H1 (cell line): ENCODE data around the gene RHOBTB3. TPM values are rescaled to one million over a fixed set of nuclear protein-coding genes. Genes with fewer than 3 reads are reported as not detected.
A peak's percentile ranks its signal among the peaks of the same experiment; 100 is the strongest.

ENCODE experiments used
- CTCF ChIA-PET: fragments of 300-600 bp; sonication (Branson Sonifier 250); formaldehyde crosslinking; loops from one replicate; lab custom pipeline; 2021; ENCODE audit not compliant: partially characterized antibody; lab: Charles Lee
- POLR2A ChIA-PET: fragments of 300-600 bp; sonication (Branson Sonifier 250); formaldehyde crosslinking; loops from one replicate; lab custom pipeline; 2021; ENCODE audit warnings: inconsistent platforms; ENCODE audit not compliant: partially characterized antibody; lab: Charles Lee
- DNase-seq, 2 experiments: peaks; one replicate each; pipeline versions ENCODE4 v3.0.0 to v3.0.0-alpha.2; 2010 to 2022; ENCODE audit warnings: low spot score in 2 of 2, low read depth in 1 of 2, mixed read lengths in 1 of 2
- FAIRE-seq: peaks from 2 replicates; lab custom pipeline; 2011; peaks lifted over from hg19 to GRCh38; lab: Jason Lieb, UNC
- H2AFZ ChIP-seq: 2 replicates; pipeline ENCODE4 v1.8.1; 2012; ENCODE audit warnings: low read length, inconsistent platforms
- H2AK5ac ChIP-seq: 2 replicates; pipeline ENCODE4 v1.6.1; 2013; ENCODE audit warnings: low read depth, low read length
- H2BK120ac ChIP-seq: replicated peaks from 2 replicates; pipeline ENCODE3; 2013; ENCODE audit warnings: low read depth, low read length, inconsistent platforms
- H2BK12ac ChIP-seq: 2 replicates; pipeline ENCODE4 v1.6.1; 2013; ENCODE audit warnings: low read depth, low read length
- H2BK15ac ChIP-seq: 2 replicates; pipeline ENCODE4 v1.6.1; 2013; ENCODE audit warnings: low read length
- H2BK20ac ChIP-seq: 2 replicates; pipeline ENCODE4 v1.6.1; 2013; ENCODE audit warnings: low read length
- H2BK5ac ChIP-seq: 2 replicates; pipeline ENCODE4 v1.6.1; 2013; ENCODE audit warnings: low read depth, low read length
- H3K14ac ChIP-seq: 2 replicates; pipeline ENCODE4 v1.6.1; 2013; ENCODE audit warnings: inconsistent platforms; ENCODE audit not compliant: insufficient read length
- H3K18ac ChIP-seq: 2 replicates; pipeline ENCODE4 v1.6.1; 2013; ENCODE audit warnings: low read length; ENCODE audit errors: extremely low read depth
- H3K23ac ChIP-seq: 2 replicates; pipeline ENCODE4 v1.6.1; 2013; ENCODE audit warnings: inconsistent platforms; ENCODE audit not compliant: insufficient read length
- H3K23me2 ChIP-seq: 2 replicates; pipeline ENCODE4 v1.6.1; 2013; ENCODE audit warnings: low read depth, low read length
- H3K27ac ChIP-seq: 2 replicates; pipeline ENCODE4 v1.6.1; 2011; ENCODE audit warnings: low read depth, low read length, inconsistent platforms
- H3K27me3 ChIP-seq, 4 experiments: replicated peaks in 1 of 4; 1 replicate in 1 of 4; 2 replicates in 3 of 4; pipeline versions ENCODE4 v1.6.1 to v1.8.1; 2011 to 2013; ENCODE audit warnings: low read length in 3 of 4, mild to moderate bottlenecking in 3 of 4, inconsistent platforms in 2 of 4, mixed read lengths in 2 of 4, moderate library complexity in 1 of 4; ENCODE audit not compliant: control insufficient read depth in 3 of 4, insufficient read depth in 3 of 4; ENCODE audit errors: extremely low read depth in 1 of 4
- H3K36me3 ChIP-seq, 4 experiments: 2 replicates each; pipeline versions ENCODE4 v1.6.1 to v1.8.1; 2011 to 2013; ENCODE audit warnings: mild to moderate bottlenecking in 4 of 4, low read length in 3 of 4, moderate library complexity in 2 of 4, control low read depth in 1 of 4, inconsistent platforms in 1 of 4; ENCODE audit not compliant: insufficient read depth in 4 of 4, control insufficient read depth in 2 of 4
- H3K4ac ChIP-seq: replicated peaks from 2 replicates; pipeline ENCODE3; 2013; ENCODE audit warnings: low read length, low read depth, mixed read lengths, inconsistent platforms; ENCODE audit not compliant: insufficient read length
- H3K4me1 ChIP-seq, 4 experiments: replicated peaks in 1 of 4; 1 replicate in 1 of 4; 2 replicates in 3 of 4; pipeline versions ENCODE4 v1.6.1 to v1.8.1; 2011 to 2013; ENCODE audit warnings: low read length in 3 of 4, inconsistent platforms in 2 of 4, mixed read lengths in 1 of 4; ENCODE audit not compliant: insufficient read depth in 4 of 4, control insufficient read depth in 3 of 4
- H3K4me2 ChIP-seq, 2 experiments: 2 replicates each; pipeline versions ENCODE4 v1.6.1 to v1.8.1; 2011 to 2013; ENCODE audit warnings: low read depth in 2 of 2, low read length in 2 of 2, control low read depth in 1 of 2, inconsistent platforms in 1 of 2, mild to moderate bottlenecking in 1 of 2; ENCODE audit not compliant: insufficient read depth in 1 of 2
- H3K4me3 ChIP-seq, 4 experiments: fragments of 200-600, 300-600 bp in 1 of 4; sonication (generic), shearing (Covaris generic), sonication (Bioruptor Twin) in 1 of 4; 2 replicates each; pipeline versions ENCODE4 v1.5.1 to v1.8.1; 2011 to 2016; ENCODE audit warnings: low read length in 4 of 4, low read depth in 3 of 4, control low read depth in 2 of 4, inconsistent platforms in 2 of 4, mild to moderate bottlenecking in 2 of 4, mixed read lengths in 1 of 4, moderate library complexity in 1 of 4; ENCODE audit not compliant: insufficient read depth in 2 of 4; ENCODE audit errors: extremely low read depth in 1 of 4
- H3K56ac ChIP-seq: replicated peaks from 2 replicates; pipeline ENCODE3; 2013; ENCODE audit warnings: low read depth, mild to moderate bottlenecking, mixed read lengths, low read length, inconsistent platforms; ENCODE audit not compliant: insufficient read length
- H3K79me1 ChIP-seq: 2 replicates; pipeline ENCODE4 v1.6.1; 2013; ENCODE audit warnings: low read depth, low read length, control low read depth
- H3K79me2 ChIP-seq, 2 experiments: 2 replicates each; pipeline versions ENCODE4 v1.6.1 to v1.8.1; 2012 to 2013; ENCODE audit warnings: low read length in 2 of 2, mild to moderate bottlenecking in 2 of 2, inconsistent platforms in 1 of 2; ENCODE audit not compliant: insufficient read depth in 2 of 2, control insufficient read depth in 1 of 2
- H3K9ac ChIP-seq, 4 experiments: replicated peaks in 1 of 4; 1 replicate in 1 of 4; 2 replicates in 3 of 4; pipeline versions ENCODE4 v1.6.1 to v1.8.1; 2011 to 2013; ENCODE audit warnings: low read depth in 3 of 4, low read length in 3 of 4, control low read depth in 2 of 4, mild to moderate bottlenecking in 2 of 4, moderate library complexity in 2 of 4, inconsistent platforms in 1 of 4; ENCODE audit errors: extremely low read depth in 1 of 4
- H3K9me3 ChIP-seq, 2 experiments: 2 replicates each; pipeline versions ENCODE4 v1.6.1 to v1.8.1; 2012 to 2013; ENCODE audit warnings: mild to moderate bottlenecking in 2 of 2, moderate library complexity in 2 of 2, control low read depth in 1 of 2, inconsistent platforms in 1 of 2, low read depth in 1 of 2, low read length in 1 of 2, mixed read lengths in 1 of 2; ENCODE audit not compliant: insufficient read depth in 2 of 2
- H4K20me1 ChIP-seq, 2 experiments: replicated peaks in 1 of 2; 2 replicates each; pipeline versions ENCODE3 to v1.8.1; 2011 to 2013; ENCODE audit warnings: inconsistent platforms in 2 of 2, low read length in 2 of 2, mild to moderate bottlenecking in 1 of 2; ENCODE audit not compliant: insufficient read depth in 2 of 2, control insufficient read depth in 1 of 2
- H4K5ac ChIP-seq: 2 replicates; pipeline ENCODE4 v1.6.1; 2013; ENCODE audit warnings: low read length, low read depth, mixed read lengths, inconsistent platforms; ENCODE audit not compliant: insufficient read length
- H4K8ac ChIP-seq: 2 replicates; pipeline ENCODE4 v1.8.0; 2013; ENCODE audit warnings: mild to moderate bottlenecking, moderate library complexity, low read length, inconsistent platforms; ENCODE audit not compliant: insufficient read depth; ENCODE audit errors: extremely low read depth
- H4K91ac ChIP-seq: replicated peaks from 2 replicates; pipeline ENCODE3; 2013; ENCODE audit warnings: low read length, mixed read lengths, inconsistent platforms; ENCODE audit not compliant: insufficient read length
- ASH2L ChIP-seq: fragments of 200-600, 300-600 bp; sonication (generic); IDR thresholded peaks from one replicate; pipeline ENCODE4 v1.7.1; 2017; ENCODE audit warnings: low read length
- BACH1 ChIP-seq: IDR thresholded peaks from 2 replicates; pipeline ENCODE4 v1.6.1; 2012; ENCODE audit warnings: low read length, improper control_type of control experiment
- RNF2 ChIP-seq: fragments of 200-900, 300-1000 bp; sonication (generic); IDR thresholded peaks from 2 replicates; pipeline ENCODE4 v1.7.1; 2016; ENCODE audit warnings: borderline replicate concordance, low read depth, mild to moderate bottlenecking, antibody characterized with exemption, low read length; ENCODE audit not compliant: poor library complexity, severe bottlenecking; ENCODE audit errors: missing control alignments
- TBP ChIP-seq: IDR thresholded peaks from 2 replicates; pipeline ENCODE4 v1.6.1; 2011; ENCODE audit warnings: low read depth, low read length, improper control_type of control experiment
- WGBS, 2 experiments: shearing (Covaris generic) in 1 of 2; methylation state at CpG; one replicate each; pipeline versions ENCODE4 v1.1.6 to v1.1.7; 2013 to 2015; ENCODE audit warnings: low lambda C conversion rate in 2 of 2, mixed read lengths in 2 of 2, inconsistent platforms in 1 of 2, low coverage in 1 of 2, missing lambda C conversion rate in 1 of 2; ENCODE audit not compliant: insufficient replicate concordance in 2 of 2, insufficient coverage in 1 of 2, insufficient read length in 1 of 2; ENCODE audit errors: extremely low coverage in 1 of 2, missing lambda C conversion rate in 1 of 2; 5-methylcytosine and 5-hydroxymethylcytosine counted together
- polyA plus RNA-seq, 7 experiments: library from polyadenylated mRNA; depleted of rRNA in 3 of 7; stranded (reverse) in 5 of 7; unstranded in 2 of 7; fragments of >200 nt in 5 of 7; fragments of 200-250 nt in 2 of 7; gene quantifications; 1 replicate in 5 of 7; 2 replicates in 1 of 7; 4 replicates in 1 of 7; pipeline versions ENCODE4 v1.2.1 to v1.2.3, GENCODE V29; 2011 to 2013; ENCODE audit warnings: missing spikeins in 2 of 7, mixed read lengths in 2 of 7
- total RNA-seq: library from RNA; stranded (reverse); fragmentation: NEBNext Ultra II Directional; extraction: Animal tissue kit (Norgen Biotek cat#: 25700); gene quantifications from 2 replicates; pipeline ENCODE4 v1.2.1, GENCODE V29; 2021

RHOBTB3 gene
- total and polyA plus RNA-seq, 2 of the 8 experiments (the other 6 are each of a cell fraction or from before 2014, with no cell fraction given) = 8.2 to 17.5 TPM

DNA sequence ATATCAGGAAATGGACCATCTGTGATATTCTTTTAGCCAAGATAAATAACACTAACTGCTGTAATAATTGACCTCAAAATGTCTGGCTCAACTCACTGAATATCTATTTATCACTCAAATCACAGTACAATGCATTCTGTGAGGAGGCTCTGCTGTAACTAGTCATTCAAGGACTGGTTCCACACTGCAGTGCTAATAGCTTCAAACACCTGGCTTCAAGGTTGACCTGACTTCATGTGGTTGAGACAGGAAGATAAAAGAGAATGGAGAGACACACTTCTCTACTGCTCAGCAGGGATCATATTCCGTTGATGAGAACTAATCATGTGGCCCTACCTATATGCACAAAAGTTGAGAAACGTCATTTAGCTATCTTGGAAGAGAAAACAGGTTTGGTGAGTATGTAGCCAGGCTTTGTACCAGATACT lies 3.4 kb upstream of the RHOBTB3 start:
- CTCF ChIA-PET = interaction anchor here (0.8 kb wide), 1 partner anchor 95 kb away, joined by 3 read pairs; the partner anchor contains the start of gene GLRX
- H3K9ac ChIP-seq = no peak overlapping the region
- H3K27ac ChIP-seq = no peak overlapping the region
- H2BK20ac ChIP-seq = no peak overlapping the region
- DNase-seq (no peak), FAIRE-seq (no peak)
- no peak overlapping the region for H3K14ac ChIP-seq
- H4K8ac ChIP-seq = no peak overlapping the region
- no peak overlapping the region for H3K4me2 ChIP-seq
- no peak overlapping the region for H3K56ac ChIP-seq
- H3K27me3 ChIP-seq = peaks cover 1 to 28% (median 18%) of the 10 kb centered on the region in 4 experiments
- no peaks in the 10 kb centered on the region for H3K79me1 ChIP-seq
- no peak overlapping the region for H2AK5ac ChIP-seq
- H3K4me1 ChIP-seq = peaks cover 0 to 12% (median 8%) of the 10 kb centered on the region in 4 experiments; a peak in 5 of 7 replicates
- H3K9me3 ChIP-seq = no peaks in the 10 kb centered on the region
- POLR2A ChIA-PET = interaction anchor here (0.6 to 1.5 kb wide), 2 partner anchors 16 to 1080 kb away, joined by 3 read pairs; partner anchors contain the start of gene ERAP1
- H3K23ac ChIP-seq = no peak overlapping the region
- H3K79me2 ChIP-seq = no peaks in the 10 kb centered on the region
- H3K36me3 ChIP-seq = no peaks in the 10 kb centered on the region
- H3K4me3 ChIP-seq = no peak overlapping the region
- no peak overlapping the region for H2AFZ ChIP-seq
- no peak overlapping the region for H2BK15ac ChIP-seq
- H4K91ac ChIP-seq = no peak overlapping the region
- no peak overlapping the region for H3K18ac ChIP-seq
- TF ChIP-seq ASH2L (no peak), RNF2 (no peak), BACH1 (no peak), TBP (no peak)
- TF ChIP-seq, all 59 proteins: peak for 0
- Histone ChIP-seq H3K4ac (no peak overlapping the region), H3K23me2 (peaks cover 6% of the 10 kb centered on the region), H4K20me1 (no peaks in the 10 kb centered on the region), H2BK12ac (0 out of 2 replicates have a peak overlapping the region, but pooled peaks have one; percentile 18), H2BK120ac (no peak overlapping the region), H2BK5ac (no peak overlapping the region), H4K5ac (no peak overlapping the region)
- WGBS, 2 experiments = 69% methylated on average over 2 of the region's 2 CpGs; no CpG with 5 or more reads in 1 of the 2 experiments
